GM13976 (cell line): ENCODE results near the gene MCF2L2.

Source experiments
- DNase-seq: peaks from one replicate; pipeline ENCODE4 v3.0.0; 2012; ENCODE audit warnings: low spot score
- in situ Hi-C: fragments of 300-500 bp; cut with MboI; formaldehyde crosslinking; loops from one replicate; pipeline ENCODE4 v1.12.0; 2022; ENCODE audit warnings: low sequenced_read_pairs, mixed read lengths, inconsistent platforms; ENCODE audit not compliant: unreplicated experiment
- TF ChIP-seq, protein P1 (sequence below): IDR thresholded peaks from 2 replicates; pipeline ENCODE4 v1.5.1; 2012; ENCODE audit warnings: borderline replicate concordance, mild to moderate bottlenecking; ENCODE audit not compliant: insufficient read depth; ENCODE audit errors: extremely low read depth, missing control alignments, control extremely low read depth

Gene MCF2L2

DNA sequence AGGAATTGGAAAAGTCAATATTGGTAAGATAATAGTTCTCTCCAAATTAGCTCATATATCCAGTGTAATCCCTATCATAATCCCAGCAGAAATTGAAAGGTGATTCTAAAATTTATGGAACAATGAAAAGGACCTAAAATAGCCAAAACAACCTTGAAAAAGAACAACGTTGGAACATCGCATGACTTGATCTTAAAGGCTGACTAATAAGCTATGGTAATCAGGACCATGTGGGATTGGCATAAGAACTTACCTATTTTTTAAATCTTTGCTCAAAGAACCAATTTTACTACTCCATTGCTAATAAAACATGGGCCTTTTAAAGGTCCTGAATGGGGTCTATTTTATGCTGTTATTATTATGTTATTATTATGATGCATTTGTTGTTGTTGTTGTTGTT is 134.5 kb downstream of the MCF2L2 start:
- DNase-seq: no peak
- TF ChIP-seq, protein P1, sequence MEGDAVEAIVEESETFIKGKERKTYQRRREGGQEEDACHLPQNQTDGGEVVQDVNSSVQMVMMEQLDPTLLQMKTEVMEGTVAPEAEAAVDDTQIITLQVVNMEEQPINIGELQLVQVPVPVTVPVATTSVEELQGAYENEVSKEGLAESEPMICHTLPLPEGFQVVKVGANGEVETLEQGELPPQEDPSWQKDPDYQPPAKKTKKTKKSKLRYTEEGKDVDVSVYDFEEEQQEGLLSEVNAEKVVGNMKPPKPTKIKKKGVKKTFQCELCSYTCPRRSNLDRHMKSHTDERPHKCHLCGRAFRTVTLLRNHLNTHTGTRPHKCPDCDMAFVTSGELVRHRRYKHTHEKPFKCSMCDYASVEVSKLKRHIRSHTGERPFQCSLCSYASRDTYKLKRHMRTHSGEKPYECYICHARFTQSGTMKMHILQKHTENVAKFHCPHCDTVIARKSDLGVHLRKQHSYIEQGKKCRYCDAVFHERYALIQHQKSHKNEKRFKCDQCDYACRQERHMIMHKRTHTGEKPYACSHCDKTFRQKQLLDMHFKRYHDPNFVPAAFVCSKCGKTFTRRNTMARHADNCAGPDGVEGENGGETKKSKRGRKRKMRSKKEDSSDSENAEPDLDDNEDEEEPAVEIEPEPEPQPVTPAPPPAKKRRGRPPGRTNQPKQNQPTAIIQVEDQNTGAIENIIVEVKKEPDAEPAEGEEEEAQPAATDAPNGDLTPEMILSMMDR: no peak
- in situ Hi-C loops: no loop called here

DNA sequence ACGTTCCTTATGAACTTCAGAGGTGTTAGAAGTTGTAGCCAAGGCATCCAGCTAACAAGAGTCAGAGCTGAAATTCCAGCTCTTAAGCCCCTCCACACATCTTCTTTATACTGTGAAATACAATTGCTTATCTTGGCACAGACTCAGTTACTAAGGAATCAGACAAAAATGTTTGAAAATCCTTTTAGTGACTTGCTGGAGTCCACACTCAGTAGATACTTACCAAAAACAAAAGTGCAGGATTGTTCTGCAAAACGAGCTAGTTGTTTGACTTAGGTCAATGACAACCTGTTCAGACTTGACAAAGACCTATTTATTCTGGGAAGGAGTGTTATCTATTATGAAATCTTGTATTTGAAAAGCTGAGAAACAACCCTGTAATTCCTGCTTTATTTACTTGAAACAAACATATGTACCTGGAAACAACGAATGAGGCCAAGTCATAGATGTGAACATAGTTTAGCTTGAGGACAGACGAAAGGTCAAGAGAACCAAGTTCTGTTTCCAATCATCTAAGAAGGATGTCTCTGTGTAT is 136.9 kb downstream of the MCF2L2 start:
- DNase-seq: no peak
- in situ Hi-C loops: no loop called here
- TF ChIP-seq, protein P1: no peak

DNA sequence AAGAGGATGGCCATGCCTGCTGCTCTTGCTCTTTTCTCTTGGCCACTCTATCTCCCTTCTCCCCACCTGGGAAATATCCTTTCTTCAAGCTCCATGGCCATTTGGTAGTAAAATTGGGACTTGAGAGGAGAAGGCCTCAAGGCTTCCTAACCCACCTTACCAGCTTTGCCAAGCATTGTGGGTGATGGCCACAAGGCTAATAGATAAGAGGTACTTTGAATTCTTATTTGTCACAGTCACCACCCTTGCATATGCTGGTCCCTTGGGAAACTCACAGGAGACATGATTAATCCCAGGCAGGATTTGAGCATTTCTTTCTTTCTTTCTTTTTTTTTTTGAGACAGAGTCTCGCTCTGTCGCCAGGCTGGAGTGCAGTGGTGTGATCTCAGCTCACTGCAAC is 138.2 kb downstream of the MCF2L2 start:
- TF ChIP-seq, protein P1: no peak
- DNase-seq: no peak
- in situ Hi-C loops: no loop called here

DNA sequence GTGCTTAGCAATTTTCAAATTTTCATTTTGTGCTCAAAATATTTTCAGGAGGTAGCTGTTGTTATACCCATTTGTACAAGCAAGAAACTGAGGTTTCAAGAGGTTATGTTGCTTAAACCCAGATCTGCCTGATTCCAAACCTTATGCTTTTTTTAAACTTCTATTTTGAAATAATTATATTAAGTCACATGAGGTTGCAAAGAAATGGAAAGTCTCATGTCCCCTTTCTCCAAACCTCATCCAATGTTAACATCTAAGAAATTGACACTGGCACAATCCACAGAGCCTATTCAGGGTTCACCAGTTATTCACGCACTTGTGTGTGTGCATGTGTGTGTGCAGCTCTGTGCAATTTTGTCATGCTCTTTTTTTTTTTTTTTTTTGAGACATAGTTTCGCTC is 140.3 kb downstream of the MCF2L2 start:
- TF ChIP-seq, protein P1: no peak
- no peak for DNase-seq
- in situ Hi-C loops: no loop called here

DNA sequence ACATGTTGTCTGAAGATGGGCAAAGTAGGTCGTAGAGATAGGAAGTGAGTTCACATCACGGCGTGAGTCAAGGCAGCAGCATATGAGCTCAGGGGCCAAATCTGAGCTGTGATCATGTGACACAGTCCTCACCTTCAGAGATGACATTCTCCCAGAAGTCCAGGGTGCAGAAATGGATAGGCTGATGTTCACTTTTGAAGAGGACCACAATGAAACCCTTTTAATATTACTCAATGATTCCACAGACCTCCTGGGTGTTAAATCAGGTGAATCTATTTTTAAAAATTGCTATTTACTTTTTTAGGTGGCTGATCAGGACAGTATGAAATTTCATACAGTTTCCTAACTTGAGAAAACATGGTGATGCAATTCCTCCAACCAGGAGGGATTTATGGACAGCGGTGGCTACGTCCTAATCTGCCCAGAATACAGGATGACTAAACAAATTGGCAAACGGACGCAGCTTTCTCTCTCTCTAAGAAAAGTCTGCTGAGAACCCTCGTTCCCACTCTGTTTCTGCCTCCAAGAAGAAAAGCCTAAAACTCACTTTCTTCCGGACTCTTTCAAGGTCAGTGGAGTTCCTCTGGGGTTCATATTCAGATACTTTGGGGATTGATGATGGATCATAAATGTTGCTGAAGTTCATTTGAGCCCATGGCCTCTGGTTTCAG is 141.0 kb downstream of the MCF2L2 start:
- in situ Hi-C loops: no loop called here
- no peak for DNase-seq
- TF ChIP-seq, protein P1: no peak

DNA sequence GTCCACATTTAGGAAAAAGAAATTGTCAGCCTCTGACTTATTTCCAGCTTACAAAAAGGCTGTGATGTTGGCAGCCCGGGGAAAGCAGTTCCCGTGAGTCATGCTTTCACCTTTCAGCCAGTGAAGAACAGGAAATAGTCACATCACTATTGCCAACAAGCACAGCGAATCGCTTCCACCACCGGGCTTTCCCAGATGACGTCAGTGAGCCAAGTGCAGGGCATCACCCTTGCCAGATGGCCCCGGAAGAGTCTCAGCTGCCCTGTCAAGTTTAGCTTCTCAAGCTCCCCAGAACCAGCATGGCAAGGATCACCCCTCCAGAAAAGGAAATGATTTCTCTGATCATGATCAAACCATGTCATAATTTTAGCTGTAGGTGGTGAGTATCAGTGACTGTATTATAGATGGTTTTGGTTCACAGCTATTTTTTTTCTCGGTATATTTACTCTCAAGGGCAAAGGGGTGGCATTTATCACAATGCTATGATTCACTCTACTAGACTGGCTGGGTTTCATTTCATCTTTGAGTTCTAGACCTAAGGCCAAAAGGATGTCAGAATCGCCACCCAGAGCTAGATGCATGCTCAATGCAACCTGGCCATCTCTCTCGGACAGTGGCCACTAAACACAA is 142.5 kb downstream of the MCF2L2 start:
- DNase-seq: peak; percentile 77
- in situ Hi-C loops: no loop called here
- TF ChIP-seq, protein P1: no peak
